Sigmoid colon (tissue), 3 donors: ENCODE data around the gene RYK.

Experiments used
- CTCF ChIP-seq, 4 experiments: fragments of 450-650 bp in 3 of 4; fragments of 200-600 bp in 1 of 4; IDR thresholded peaks; one replicate each; pipeline ENCODE4 v1.5.1; 2016 to 2019; ENCODE audit warnings: antibody characterized with exemption in 4 of 4, mild to moderate bottlenecking in 3 of 4, moderate library complexity in 2 of 4
- POLR2A ChIP-seq, 2 donors: fragments of 450-650 bp; IDR thresholded peaks; one replicate each; pipeline ENCODE4 v1.6.1; 2016; ENCODE audit warnings: antibody characterized with exemption in 2 of 2, mild to moderate bottlenecking in 2 of 2, moderate library complexity in 2 of 2

DNA sequence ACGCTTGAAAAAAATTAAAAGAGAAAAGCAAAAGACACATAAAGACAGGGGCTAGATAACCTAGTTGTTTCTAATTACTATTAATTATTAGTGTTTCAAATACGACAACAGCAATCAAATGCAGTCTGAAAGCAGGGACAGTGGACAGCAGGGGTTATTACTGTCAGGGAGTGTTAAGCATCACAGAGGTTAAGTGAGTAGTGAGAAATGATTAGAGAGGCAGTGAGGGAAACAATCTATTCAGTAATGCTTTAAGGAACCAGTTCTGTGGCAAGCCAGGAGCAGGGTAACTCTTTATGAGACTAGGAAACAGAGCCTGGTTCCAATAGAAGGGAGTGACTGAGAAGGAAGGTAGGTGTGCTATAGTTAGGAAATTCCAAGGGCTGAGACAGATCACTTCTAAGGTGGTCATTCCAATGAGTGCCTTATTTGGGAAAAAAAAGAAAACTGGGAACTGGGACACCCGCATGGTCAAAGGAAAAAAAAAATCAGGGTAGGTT lies 15.0 kb downstream of the RYK start:
- TF ChIP-seq CTCF (IDR thresholded peaks at IDR 0.05) (no peak), POLR2A (IDR thresholded peaks at IDR 0.05) (no peak)
